ENCODE measurements around the gene CREG2. TPM values are rescaled to one million over a fixed set of nuclear protein-coding genes. Genes with fewer than 3 reads are reported as not detected.

Gene CREG2
- total RNA-seq, 4 donors from 2014 or later, result not detected

GRCh38 chr2:101349893-101350662 lies 37.2 kb downstream of the CREG2 start:
- Histone ChIP-seq H3K27ac (no peak overlapping the region), H3K9me3 (no peaks in the 10 kb centered on the region), H3K27me3 (no peaks in the 10 kb centered on the region), H3K4me3 (no peak overlapping the region), H3K36me3 (no peaks in the 10 kb centered on the region), H3K4me1 (no peaks in the 10 kb centered on the region)
- in situ Hi-C loops (cut with MboI; ENCODE audit: low sequenced_read_pairs in 4 of 4), result loop anchor here in 2 of 4 donors (10.0 to 25.0 kb wide), 2 partner anchors 485 to 487 kb away; no protein-coding TSS in a partner anchor
- ATAC-seq (no peak), DNase-seq (no peak)
- TF ChIP-seq POLR2A (IDR thresholded peaks at IDR 0.05), result no peak
- no peak for TF ChIP-seq CTCF (IDR thresholded peaks at IDR 0.05 in 4 of 5, conservative IDR thresholded peaks at IDR 0.05 in 1 of 5)
- intact Hi-C loops (cut with DNase I; ENCODE audit: low total_unique reads), result no loop called here

DNA sequence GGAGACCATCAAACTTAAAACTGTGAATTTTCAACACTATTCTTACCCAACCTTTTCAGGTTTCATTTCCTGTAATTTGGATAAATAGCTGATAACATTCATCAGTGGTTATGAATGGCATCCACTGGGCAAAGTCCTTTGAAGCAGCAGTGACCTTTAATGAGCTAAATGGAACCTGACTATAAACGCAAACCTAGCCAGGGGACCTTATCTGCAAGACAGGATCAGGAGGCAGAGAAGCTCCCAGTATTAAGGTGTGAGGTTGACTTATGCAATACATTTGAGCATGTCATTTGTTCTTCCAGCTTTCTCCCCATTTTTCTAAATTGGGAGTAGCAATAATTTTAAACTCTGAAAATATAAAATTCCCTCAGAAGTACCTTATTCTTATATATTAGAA lies 38.4 kb downstream of the CREG2 start:
- in situ Hi-C loops (cut with MboI; ENCODE audit: low sequenced_read_pairs in 4 of 4), result loop anchor here in 2 of 4 donors (10.0 to 25.0 kb wide), 2 partner anchors 486 to 488 kb away; no protein-coding TSS in a partner anchor
- ATAC-seq (no peak), DNase-seq (no peak)
- Histone ChIP-seq H3K4me3 (no peak overlapping the region), H3K27ac (no peak overlapping the region), H3K4me1 (no peaks in the 10 kb centered on the region), H3K27me3 (no peaks in the 10 kb centered on the region), H3K36me3 (no peaks in the 10 kb centered on the region), H3K9me3 (no peaks in the 10 kb centered on the region)
- TF ChIP-seq POLR2A (IDR thresholded peaks at IDR 0.05), result no peak
- TF ChIP-seq CTCF (IDR thresholded peaks at IDR 0.05 in 4 of 5, conservative IDR thresholded peaks at IDR 0.05 in 1 of 5), result no peak
- intact Hi-C loops (cut with DNase I; ENCODE audit: low total_unique reads), result no loop called here

DNA sequence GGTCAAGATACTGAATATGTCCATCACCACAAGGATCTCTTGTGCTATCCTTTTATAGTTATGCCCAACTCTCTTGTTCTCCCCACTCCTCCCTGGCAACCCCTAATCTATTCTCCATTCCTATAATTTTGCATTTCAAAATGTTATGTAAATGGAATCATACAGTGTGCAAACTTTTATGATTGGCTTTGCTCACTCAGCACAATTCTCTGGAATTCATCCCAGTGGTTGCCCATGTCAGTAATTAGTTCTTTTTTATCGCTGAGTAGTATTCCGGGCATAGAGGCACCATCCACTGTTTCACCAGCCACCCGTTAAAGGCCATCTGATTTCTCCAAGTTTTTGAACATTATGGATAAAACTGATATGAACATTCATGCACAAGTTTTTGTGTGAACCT lies 40.4 kb downstream of the CREG2 start:
- Histone ChIP-seq H3K27ac (no peak overlapping the region), H3K27me3 (no peaks in the 10 kb centered on the region), H3K36me3 (no peaks in the 10 kb centered on the region), H3K9me3 (no peaks in the 10 kb centered on the region), H3K4me3 (no peak overlapping the region), H3K4me1 (no peaks in the 10 kb centered on the region)
- DNase-seq (no peak), ATAC-seq (no peak)
- in situ Hi-C loops (cut with MboI; ENCODE audit: low sequenced_read_pairs in 4 of 4), result loop anchor here in 2 of 4 donors (10.0 to 25.0 kb wide), 2 partner anchors 488 to 490 kb away; no protein-coding TSS in a partner anchor
- intact Hi-C loops (cut with DNase I; ENCODE audit: low total_unique reads), result no loop called here
- TF ChIP-seq POLR2A (IDR thresholded peaks at IDR 0.05) (no peak), CTCF (IDR thresholded peaks at IDR 0.05 in 4 of 5, conservative IDR thresholded peaks at IDR 0.05 in 1 of 5) (no peak)

GRCh38 chr2:101344137-101344536 lies 43.2 kb downstream of the CREG2 start:
- Histone ChIP-seq H3K36me3 (no peaks in the 10 kb centered on the region), H3K9me3 (no peaks in the 10 kb centered on the region), H3K4me3 (no peak overlapping the region), H3K27me3 (no peaks in the 10 kb centered on the region), H3K27ac (no peak overlapping the region), H3K4me1 (no peaks in the 10 kb centered on the region)
- DNase-seq (no peak), ATAC-seq (no peak)
- in situ Hi-C loops (cut with MboI; ENCODE audit: low sequenced_read_pairs in 4 of 4) (loop anchor here in 2 of 4 donors (10.0 to 25.0 kb wide), 2 partner anchors 491 to 493 kb away; no protein-coding TSS in a partner anchor), intact Hi-C loops (cut with DNase I; ENCODE audit: low total_unique reads) (loop anchor here (5.0 kb wide), 1 partner anchor 488 kb away; no protein-coding TSS in a partner anchor)
- TF ChIP-seq POLR2A (IDR thresholded peaks at IDR 0.05) (no peak), CTCF (IDR thresholded peaks at IDR 0.05 in 4 of 5, conservative IDR thresholded peaks at IDR 0.05 in 1 of 5) (no peak)

Measured in gastrocnemius medialis (tissue), 4 donors.